BLaER1 treated with 17β-estradiol and CSF1 and Interleukin-3, amounts not matched to agents 10 nM and 100 nM (cell line): ENCODE data around the gene TLNRD1.
A peak's percentile ranks its signal among the peaks of the same experiment; 100 is the strongest.

Experiments
- H3K27ac ChIP-seq, 11 experiments: shearing (Covaris generic); formaldehyde crosslinking; 2 replicates each; pipeline ENCODE4 v1.8.1; 2022
- H3K27me3 ChIP-seq, 11 experiments: shearing (Covaris generic); formaldehyde crosslinking; 2 replicates each; pipeline ENCODE4 v1.8.1; 2022
- H3K36me3 ChIP-seq, 11 experiments: shearing (Covaris generic); formaldehyde crosslinking; 2 replicates each; pipeline ENCODE4 v1.8.1; 2022
- H3K4me1 ChIP-seq, 10 experiments: shearing (Covaris generic); formaldehyde crosslinking; 2 replicates each; pipeline ENCODE4 v1.8.1; 2022
- H3K4me2 ChIP-seq, 11 experiments: shearing (Covaris generic); formaldehyde crosslinking; 2 replicates each; pipeline ENCODE4 v1.8.1; 2022
- H3K4me3 ChIP-seq, 10 experiments: shearing (Covaris generic); formaldehyde crosslinking; 2 replicates each; pipeline ENCODE4 v1.8.1; 2022
- H3K9ac ChIP-seq, 11 experiments: shearing (Covaris generic); formaldehyde crosslinking; 2 replicates each; pipeline ENCODE4 v1.8.1; 2022
- H3K9me3 ChIP-seq, 11 experiments: shearing (Covaris generic); formaldehyde crosslinking; replicated peaks in 1 of 11; 2 replicates each; pipeline ENCODE4 v1.8.1; 2022
- H4K20me1 ChIP-seq, 11 experiments: shearing (Covaris generic); formaldehyde crosslinking; 2 replicates each; pipeline ENCODE4 v1.8.1; 2022
- Cebpa-rat ChIP-seq, 11 experiments: shearing (Covaris generic); IDR thresholded peaks; 2 replicates each; pipeline ENCODE4 v1.8.1; 2022

TLNRD1 gene

GRCh38 chr15:81023483-81024264 is 23.0 kb downstream of the TLNRD1 start:
- peak in 4 of 11 experiments; percentile 52 to 67 (median 60); a peak in 4 of 22 replicates for TF ChIP-seq Cebpa-rat (IDR thresholded peaks at IDR 0.05)
- H3K27ac ChIP-seq: peak overlapping the region in 10 of 11 experiments; percentile 13 to 96 (median 74); a peak in 19 of 22 replicates
- peaks cover 0 to 86% (median 27%) of the 10 kb centered on the region in 10 experiments; a peak in 17 of 20 replicates for H3K4me1 ChIP-seq
- peak overlapping the region in 6 of 11 experiments; percentile 54 to 85 (median 78); a peak in 12 of 22 replicates for H3K9ac ChIP-seq
- H3K27me3 ChIP-seq: no peaks in the 10 kb centered on the region
- no peaks in the 10 kb centered on the region for H4K20me1 ChIP-seq
- H3K9me3 ChIP-seq: no peaks in the 10 kb centered on the region
- H3K36me3 ChIP-seq: no peaks in the 10 kb centered on the region
- H3K4me2 ChIP-seq: peak overlapping the region; percentile 4 to 87 (median 60); a peak in 21 of 22 replicates
- peak overlapping the region in 1 of 10 experiments; percentile 28; a peak in 1 of 20 replicates for H3K4me3 ChIP-seq

- H3K4me2 ChIP-seq: peak overlapping the region in 8 of 11 experiments; percentile 40 to 87 (median 82); a peak in 16 of 22 replicates
- no peak for TF ChIP-seq Cebpa-rat (IDR thresholded peaks at IDR 0.05)
- H3K9ac ChIP-seq: peak overlapping the region in 6 of 11 experiments; percentile 53 to 85 (median 78); a peak in 12 of 22 replicates
- H3K9me3 ChIP-seq: peaks cover 0 to 5% (median 0%) of the 10 kb centered on the region in 11 experiments; a peak in 3 of 22 replicates
- peak overlapping the region in 1 of 10 experiments; percentile 28; a peak in 1 of 20 replicates for H3K4me3 ChIP-seq
- H3K27me3 ChIP-seq: no peaks in the 10 kb centered on the region
- peaks cover 0 to 93% (median 32%) of the 10 kb centered on the region in 10 experiments; a peak in 17 of 20 replicates for H3K4me1 ChIP-seq
- no peaks in the 10 kb centered on the region for H4K20me1 ChIP-seq
- no peaks in the 10 kb centered on the region for H3K36me3 ChIP-seq
- H3K27ac ChIP-seq: peak overlapping the region in 10 of 11 experiments; percentile 10 to 96 (median 74); a peak in 18 of 22 replicates
Measured at GRCh38 chr15:81024265-81024872, 23.6 kb downstream of the TLNRD1 start.

GRCh38 chr15:81024936-81025335 is 24.2 kb downstream of the TLNRD1 start:
- Histone ChIP-seq H4K20me1 (no peaks in the 10 kb centered on the region), H3K9me3 (peaks cover 0 to 9% (median 0%) of the 10 kb centered on the region in 11 experiments; a peak in 5 of 22 replicates), H3K9ac (peak overlapping the region in 3 of 11 experiments; percentile 78 to 85 (median 80); a peak in 4 of 22 replicates), H3K4me1 (peaks cover 0 to 96% (median 37%) of the 10 kb centered on the region in 10 experiments; a peak in 17 of 20 replicates), H3K4me3 (no peak overlapping the region), H3K27ac (peak overlapping the region in 5 of 11 experiments; percentile 83 to 96 (median 93); a peak in 10 of 22 replicates), H3K27me3 (no peaks in the 10 kb centered on the region), H3K4me2 (peak overlapping the region in 6 of 11 experiments; percentile 60 to 87 (median 87); a peak in 11 of 22 replicates), H3K36me3 (no peaks in the 10 kb centered on the region)
- TF ChIP-seq Cebpa-rat (IDR thresholded peaks at IDR 0.05): peak in 1 of 11 experiments; percentile 19; a peak in 1 of 22 replicates

- no peaks in the 10 kb centered on the region for H3K27me3 ChIP-seq
- peak overlapping the region in 4 of 11 experiments; percentile 92 to 96 (median 94); a peak in 7 of 22 replicates for H3K27ac ChIP-seq
- 0 out of 22 replicates have a peak overlapping the region, but pooled peaks of 1 of the 11 experiments have one; percentile 2 for H3K9ac ChIP-seq
- H3K9me3 ChIP-seq: peaks cover 0 to 9% (median 0%) of the 10 kb centered on the region in 11 experiments; a peak in 5 of 22 replicates
- peak overlapping the region in 3 of 11 experiments; percentile 87; a peak in 6 of 22 replicates for H3K4me2 ChIP-seq
- H3K4me3 ChIP-seq: no peak overlapping the region
- no peaks in the 10 kb centered on the region for H4K20me1 ChIP-seq
- TF ChIP-seq Cebpa-rat (IDR thresholded peaks at IDR 0.05): no peak
- H3K36me3 ChIP-seq: no peaks in the 10 kb centered on the region
- H3K4me1 ChIP-seq: peaks cover 0 to 97% (median 44%) of the 10 kb centered on the region in 10 experiments; a peak in 17 of 20 replicates
Measured at GRCh38 chr15:81025721-81026370, 25.1 kb downstream of the TLNRD1 start.

GRCh38 chr15:81026836-81027599 is 26.3 kb downstream of the TLNRD1 start:
- Histone ChIP-seq H3K27me3 (no peaks in the 10 kb centered on the region), H3K4me3 (no peak overlapping the region), H3K9ac (no peak overlapping the region), H3K36me3 (no peaks in the 10 kb centered on the region), H3K4me1 (peaks cover 0 to 97% (median 46%) of the 10 kb centered on the region in 10 experiments; a peak in 17 of 20 replicates), H3K4me2 (peak overlapping the region in 3 of 11 experiments; percentile 87; a peak in 6 of 22 replicates), H4K20me1 (no peaks in the 10 kb centered on the region), H3K9me3 (peaks cover 0 to 15% (median 0%) of the 10 kb centered on the region in 11 experiments; a peak in 7 of 22 replicates), H3K27ac (peak overlapping the region in 3 of 11 experiments; percentile 15 to 94 (median 36); a peak in 4 of 22 replicates)
- TF ChIP-seq Cebpa-rat (IDR thresholded peaks at IDR 0.05): no peak

- Histone ChIP-seq H3K36me3 (no peaks in the 10 kb centered on the region), H3K4me3 (peak overlapping the region in 1 of 10 experiments; percentile 10; a peak in 1 of 20 replicates), H4K20me1 (no peaks in the 10 kb centered on the region), H3K27me3 (no peaks in the 10 kb centered on the region), H3K27ac (peak overlapping the region in 7 of 11 experiments; percentile 7 to 76 (median 65); a peak in 13 of 22 replicates), H3K9ac (peak overlapping the region in 4 of 11 experiments; percentile 14 to 55 (median 33); a peak in 6 of 22 replicates), H3K9me3 (peaks cover 0 to 15% (median 0%) of the 10 kb centered on the region in 11 experiments; a peak in 7 of 22 replicates), H3K4me1 (peaks cover 0 to 96% (median 25%) of the 10 kb centered on the region in 10 experiments; a peak in 15 of 20 replicates), H3K4me2 (peak overlapping the region in 9 of 11 experiments; percentile 13 to 87 (median 65); a peak in 17 of 22 replicates)
- TF ChIP-seq Cebpa-rat (IDR thresholded peaks at IDR 0.05): no peak
Measured at GRCh38 chr15:81029414-81030300, 28.9 kb downstream of the TLNRD1 start.
